Activated T-cell treated with anti-CD3 and anti-CD28 coated beads, Interleukin-2, amount 50 U/mL, for 48 hours (primary cell): ENCODE data around the gene ADCY2.

Experiments used
- DNase-seq, 2 experiments: peaks; one replicate each; pipeline ENCODE4 v3.0.0-alpha.2; 2020

The ADCY2 gene

DNA sequence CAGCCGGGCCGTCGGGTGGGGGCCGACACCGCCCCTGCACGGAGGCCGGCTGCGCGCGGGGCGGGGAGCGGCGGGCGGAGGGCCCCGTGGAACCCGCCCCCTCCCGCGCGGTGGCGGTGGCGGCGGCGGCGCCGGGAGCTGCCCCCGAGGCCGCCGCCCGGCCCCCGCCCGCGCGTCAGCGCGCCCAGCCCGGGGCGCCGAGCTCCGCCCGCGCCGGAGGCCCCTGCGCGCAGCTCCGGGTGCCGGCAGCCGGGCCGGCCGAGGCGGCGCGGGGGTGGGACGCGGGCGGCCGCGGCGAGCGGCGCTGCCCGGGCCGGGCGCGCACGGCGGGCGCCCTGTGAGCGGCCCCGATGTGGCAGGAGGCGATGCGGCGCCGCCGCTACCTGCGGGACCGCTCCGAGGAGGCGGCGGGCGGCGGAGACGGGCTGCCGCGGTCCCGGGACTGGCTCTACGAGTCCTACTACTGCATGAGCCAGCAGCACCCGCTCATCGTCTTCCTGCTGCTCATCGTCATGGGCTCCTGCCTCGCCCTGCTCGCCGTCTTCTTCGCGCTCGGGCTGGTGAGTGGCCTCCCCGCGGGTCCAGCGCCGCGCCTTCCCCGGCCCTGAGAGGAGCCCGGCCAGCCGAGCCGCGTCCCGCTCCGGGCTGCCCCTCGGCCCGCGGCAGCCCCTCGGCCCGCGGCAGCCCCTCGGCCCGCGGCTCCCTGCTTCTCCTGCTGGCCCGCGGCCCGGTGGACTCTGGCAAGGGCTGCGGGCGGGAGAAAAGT, at the start of gene ADCY2:
Gene ADCY2, plus strand, starts transcription at position 192 of the 766 bp plus-strand sequence. Its CDS starts 159 bp downstream, at position 351.
- no peak for DNase-seq

DNA sequence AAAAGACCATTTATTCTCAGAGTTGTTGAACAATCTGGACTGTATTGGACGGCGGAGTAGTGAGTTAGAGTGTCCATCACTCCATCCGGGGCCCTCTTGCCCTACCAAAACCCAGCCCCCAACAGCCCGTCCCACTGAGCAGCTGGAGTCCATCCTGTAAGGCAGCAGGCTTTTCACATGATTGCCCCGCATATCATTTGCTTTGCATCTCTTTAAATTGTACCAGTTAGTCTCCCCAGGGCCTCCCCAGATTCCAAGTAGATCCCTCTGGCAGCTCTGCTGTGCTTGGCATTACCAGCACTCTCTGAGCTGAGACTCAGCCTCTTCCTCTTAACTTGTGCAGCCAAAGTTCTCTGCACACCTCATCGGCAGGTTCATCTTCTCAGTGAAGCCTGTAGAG, 48.6 kb upstream of the ADCY2 start:
- DNase-seq = no peak

DNA sequence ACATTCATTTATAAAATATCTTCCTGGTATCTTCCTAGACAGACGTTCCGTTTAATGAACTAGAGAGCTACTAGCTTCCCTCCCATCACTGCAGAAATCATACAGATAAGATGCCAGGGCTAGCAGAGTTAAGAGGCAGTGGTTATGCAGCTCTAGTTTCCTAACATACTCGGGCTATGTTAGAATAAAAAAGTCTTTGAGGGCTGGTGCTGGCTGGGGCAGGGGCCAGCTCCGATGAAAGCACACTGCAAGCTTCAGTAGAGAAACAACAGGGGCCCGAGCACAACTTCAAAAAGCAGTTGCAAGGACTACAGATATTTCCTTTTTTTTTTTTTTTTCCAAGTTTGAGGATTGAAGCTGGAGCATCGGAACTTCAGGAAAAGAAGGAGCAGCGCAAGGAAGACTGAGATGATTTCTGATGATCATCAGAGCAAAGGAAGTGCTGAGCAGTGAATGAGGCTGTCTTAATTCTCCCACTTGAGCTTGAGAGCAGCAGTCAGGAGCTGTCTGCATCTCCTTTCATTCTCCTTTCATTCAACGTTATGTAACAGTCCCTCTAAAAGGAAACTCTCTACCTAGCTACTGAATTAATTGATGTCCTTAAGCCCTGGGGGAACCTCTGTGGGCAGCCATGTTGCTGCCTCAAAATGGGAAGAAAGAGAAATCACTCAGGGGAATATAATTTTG, 47.6 kb upstream of the ADCY2 start:
- DNase-seq = no peak

DNA sequence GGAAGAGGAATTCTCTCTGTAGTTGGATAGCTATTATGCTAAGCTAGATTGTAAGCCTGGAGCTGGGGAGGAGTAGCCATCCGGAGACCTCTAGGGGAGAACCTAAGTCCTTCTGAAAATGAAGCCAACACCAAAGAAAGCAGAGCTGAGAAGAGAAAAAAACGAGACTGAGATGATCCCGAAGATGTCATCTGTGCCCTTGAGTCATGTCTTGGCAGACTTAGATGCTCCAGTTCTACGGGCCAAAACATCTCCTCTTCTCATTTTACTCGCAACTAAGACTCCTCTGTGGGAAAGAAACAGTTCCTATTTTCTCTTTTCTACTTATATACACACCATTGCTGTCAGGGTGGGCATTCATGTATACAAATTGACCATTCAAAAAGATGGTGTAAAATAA, 34.3 kb upstream of the ADCY2 start:
- DNase-seq = no peak

DNA sequence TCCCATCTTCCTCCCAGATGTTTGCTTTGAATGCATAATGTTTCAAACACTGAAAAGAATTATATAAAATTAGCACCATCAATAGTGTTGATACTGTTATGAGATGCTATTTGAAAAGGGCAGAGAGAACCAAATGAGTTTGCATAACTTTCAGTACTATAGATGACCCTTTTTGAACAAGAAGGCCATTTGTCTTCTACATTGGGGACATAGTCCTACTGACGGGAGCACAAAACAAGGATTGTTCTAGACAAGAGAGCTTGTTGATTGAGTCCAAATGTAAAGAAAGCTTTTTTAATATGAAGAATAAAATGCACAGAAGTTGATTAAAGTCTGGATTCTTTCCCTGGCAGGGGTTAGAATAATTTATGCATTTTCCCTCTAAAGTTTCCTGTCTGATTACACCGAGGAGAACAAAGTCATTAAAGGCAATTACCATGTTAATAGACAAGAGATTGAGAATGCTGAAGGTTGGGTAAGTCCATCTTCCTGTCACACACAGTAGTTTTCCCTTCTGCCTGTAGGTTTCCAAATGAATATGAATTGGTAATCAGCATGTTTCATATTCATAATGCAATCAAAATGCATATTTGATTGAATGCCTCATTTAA, 32.8 kb upstream of the ADCY2 start:
- no peak for DNase-seq

DNA sequence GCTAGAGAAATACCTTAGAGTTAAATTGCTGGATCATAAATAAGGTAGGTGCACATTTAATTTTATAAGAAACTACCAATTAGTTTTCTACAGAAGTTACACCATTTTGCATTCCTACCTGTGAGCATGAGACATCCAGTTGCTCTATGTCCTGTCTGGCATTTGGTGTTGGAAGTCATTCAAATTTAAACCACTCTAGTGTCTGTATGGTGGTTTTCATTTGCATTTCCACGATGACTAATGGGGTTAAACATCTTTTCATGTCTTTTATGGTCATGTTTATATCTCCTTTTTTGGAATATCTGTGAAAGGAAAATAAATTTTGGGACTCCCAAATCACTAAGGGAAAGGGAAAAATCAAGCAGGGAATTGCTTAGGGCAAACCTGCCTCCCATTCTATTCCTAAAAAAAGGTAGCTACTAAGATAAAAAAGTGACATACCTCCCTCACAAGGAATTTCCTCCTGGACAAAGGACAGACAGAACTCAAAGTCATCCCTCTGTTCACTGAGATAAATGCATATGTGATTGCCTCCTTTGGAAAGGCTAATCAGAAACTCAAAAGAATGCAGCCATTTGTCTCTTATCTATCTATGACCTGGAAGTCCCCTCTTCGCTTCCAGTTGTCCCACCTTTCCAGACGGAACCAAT, 31.6 kb upstream of the ADCY2 start:
- no peak for DNase-seq

DNA sequence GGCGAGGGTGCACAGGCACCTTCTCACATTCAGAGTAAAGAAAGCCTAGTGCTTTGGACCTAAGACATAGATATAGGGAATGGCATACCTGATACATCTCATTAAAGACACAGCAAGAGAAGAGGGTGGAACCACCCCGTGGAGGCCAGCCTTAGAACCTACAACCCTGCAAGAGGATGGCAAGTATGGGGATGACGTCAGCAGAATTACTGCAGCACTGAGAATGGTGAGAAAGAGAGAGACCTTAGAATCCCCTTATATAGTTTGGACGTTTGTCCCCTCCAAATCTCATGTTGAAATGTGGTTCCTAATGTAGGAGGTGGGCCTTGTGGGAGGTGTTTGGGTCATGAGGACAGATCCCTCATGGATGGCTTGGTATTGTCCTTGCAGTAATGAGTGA, 28.2 kb upstream of the ADCY2 start:
- DNase-seq = no peak

DNA sequence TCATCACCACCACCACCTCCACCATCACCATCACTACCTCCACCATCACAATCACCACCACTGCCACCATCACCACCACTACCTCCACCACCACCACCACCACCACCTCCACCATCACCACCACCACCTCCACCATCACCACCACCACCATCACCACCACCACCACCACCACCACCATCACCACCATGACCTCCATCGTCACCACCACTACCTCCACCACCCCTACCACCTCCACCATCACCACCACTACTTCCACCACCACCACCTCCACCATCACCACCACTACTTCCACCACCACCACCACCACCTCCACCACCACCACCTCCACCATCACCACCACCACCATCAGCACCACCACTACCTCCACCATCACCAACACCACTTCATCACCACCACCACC, 23.5 kb upstream of the ADCY2 start:
- no peak for DNase-seq

DNA sequence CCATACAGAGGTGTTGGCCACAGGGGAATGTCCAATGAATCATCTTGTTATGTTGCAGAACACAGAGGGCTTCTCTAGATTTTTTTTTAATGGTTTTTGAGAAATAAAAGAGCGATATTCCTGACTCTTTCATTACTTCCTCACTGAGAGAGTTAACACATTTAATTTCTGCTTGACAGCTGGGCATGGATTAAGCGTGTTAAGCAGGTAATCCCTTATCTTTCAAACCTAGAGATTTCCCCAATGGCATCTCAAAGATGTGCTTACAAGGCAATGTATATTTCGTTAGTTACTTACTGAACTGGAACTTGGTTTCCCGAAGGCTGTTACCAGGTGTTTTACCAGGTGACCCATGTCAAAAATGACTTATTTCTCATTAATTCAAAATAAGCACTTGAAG, 21.8 kb upstream of the ADCY2 start:
- DNase-seq = no peak

DNA sequence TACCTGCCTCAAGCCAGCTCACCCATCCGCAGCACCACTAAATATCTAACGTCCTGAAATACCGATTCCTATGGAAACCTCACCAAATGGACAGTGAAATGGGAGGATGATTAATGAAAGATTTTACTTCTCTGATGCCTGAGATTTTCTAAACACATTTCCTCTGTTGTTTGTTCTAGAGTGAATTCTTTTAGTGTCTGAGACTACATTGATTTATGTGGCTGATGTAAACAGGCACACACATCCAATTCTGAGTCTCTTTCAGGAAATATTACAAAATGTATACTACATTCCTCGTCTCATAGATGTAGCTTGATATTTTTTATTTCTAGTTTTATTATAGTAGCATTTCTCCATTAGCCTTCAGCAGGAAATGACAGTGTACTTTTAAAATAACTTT, 20.5 kb upstream of the ADCY2 start:
- no peak for DNase-seq

DNA sequence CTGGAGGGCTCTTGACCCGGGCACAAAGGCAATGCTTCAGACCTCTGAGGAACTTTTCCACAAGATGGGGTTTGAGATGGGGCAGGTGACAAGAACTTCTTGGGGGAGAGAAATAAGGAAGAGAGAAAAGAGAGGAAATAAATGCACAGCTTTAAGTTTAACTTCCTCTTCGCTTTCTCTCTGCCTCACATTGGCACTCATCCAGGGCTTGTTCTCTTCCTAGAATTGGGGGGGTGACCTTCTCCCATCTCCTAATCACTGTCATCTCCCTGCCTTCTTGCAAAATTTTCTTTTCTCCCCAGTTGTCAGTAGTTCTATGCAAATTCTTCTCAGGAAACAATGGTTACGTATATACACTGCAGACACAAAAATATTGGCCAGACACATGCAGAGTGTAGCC, 19.1 kb upstream of the ADCY2 start:
- no peak for DNase-seq

DNA sequence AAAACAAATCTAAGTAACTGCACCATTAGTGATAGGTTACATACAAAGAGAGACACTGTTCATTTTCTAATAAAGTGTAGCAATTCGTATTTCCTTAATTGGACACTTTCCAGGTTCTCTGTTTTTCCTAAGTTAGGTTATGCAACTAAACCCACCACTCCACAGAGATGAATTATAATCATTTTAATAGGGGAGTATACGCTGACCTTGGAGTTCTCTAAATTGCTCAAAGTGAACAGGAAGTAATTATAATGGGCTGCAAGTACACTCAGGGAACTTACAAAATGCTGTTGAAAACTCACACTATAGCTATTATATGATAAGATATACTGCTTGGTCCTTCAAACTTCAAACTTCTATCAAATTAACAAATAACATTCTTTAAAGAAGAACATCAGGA, 18.2 kb upstream of the ADCY2 start:
- DNase-seq = no peak

DNA sequence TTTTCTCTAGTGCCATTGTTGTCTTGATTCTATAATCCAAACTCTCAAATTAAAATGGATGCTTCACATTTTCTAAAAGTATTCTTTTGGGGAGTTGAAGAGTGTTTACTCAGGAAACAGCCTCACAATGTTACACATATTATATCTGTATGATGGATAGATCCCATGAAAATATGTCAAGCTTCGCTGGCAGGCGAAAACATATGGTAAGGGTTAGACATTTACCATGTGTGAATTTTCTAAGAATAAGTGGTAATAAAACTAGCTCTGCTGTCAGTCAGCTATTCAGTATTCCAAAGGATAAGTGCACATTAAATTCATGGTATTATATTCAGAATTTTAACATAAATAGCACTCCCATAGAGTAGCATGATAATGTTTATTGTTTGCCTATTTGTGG, 13.3 kb upstream of the ADCY2 start:
- DNase-seq = no peak

DNA sequence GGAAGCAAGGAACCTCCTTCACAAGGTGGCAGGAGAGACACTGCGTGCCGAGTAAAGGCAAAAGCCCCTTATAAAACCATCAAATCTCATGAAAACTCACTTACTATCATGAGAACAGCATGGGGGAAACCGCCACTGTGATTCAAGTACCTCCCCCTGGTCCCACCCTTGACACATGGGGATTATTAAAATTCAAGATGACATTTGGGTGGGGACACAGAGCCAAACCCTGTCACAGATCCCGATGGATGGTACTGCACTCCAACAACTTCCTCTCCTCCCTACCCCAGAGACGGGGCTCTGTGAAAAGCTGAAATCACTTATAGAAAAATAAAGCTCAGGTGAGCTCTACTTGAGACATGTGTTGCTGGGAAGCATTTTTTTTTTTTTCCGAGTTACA, 10.3 kb upstream of the ADCY2 start:
- no peak for DNase-seq

DNA sequence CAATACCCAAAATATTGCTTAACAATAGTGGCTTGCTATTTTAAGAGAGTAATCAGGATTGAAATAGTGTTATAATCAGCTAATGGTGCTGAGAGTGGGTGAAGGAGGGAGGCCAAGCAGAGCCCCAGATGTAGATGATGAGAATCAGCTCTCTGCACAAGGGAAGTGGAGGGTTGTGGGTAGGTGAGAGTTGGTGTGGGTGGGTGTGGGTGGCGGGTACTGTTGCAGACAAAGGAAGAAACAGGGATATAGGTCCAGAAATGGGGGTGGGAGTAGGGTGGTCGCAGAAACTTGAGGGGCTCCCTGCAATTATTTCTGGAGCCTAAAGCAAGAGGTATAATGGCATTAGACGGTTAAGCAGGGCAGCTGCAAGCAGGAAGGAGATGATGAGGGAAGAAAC, 7.4 kb upstream of the ADCY2 start:
- no peak for DNase-seq

DNA sequence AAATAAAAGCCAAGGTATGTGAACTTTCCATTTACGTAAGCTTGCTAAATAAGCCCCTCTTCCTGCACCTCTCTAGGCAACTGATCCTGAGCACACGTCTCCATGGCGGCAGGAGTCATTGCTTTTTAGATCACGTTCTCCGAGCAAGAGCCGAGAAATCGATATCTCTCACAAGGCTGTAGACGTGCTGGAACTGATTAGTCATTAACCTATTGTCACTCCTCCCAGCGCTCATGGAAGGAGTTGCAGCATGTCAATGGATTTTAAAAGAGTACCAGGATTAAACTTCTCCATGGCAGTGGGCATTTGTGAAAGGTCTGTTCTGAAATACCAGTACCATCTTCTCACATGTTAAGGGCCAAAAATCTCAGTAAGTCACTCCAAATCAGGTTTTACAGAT, 4.7 kb upstream of the ADCY2 start:
- no peak for DNase-seq

DNA sequence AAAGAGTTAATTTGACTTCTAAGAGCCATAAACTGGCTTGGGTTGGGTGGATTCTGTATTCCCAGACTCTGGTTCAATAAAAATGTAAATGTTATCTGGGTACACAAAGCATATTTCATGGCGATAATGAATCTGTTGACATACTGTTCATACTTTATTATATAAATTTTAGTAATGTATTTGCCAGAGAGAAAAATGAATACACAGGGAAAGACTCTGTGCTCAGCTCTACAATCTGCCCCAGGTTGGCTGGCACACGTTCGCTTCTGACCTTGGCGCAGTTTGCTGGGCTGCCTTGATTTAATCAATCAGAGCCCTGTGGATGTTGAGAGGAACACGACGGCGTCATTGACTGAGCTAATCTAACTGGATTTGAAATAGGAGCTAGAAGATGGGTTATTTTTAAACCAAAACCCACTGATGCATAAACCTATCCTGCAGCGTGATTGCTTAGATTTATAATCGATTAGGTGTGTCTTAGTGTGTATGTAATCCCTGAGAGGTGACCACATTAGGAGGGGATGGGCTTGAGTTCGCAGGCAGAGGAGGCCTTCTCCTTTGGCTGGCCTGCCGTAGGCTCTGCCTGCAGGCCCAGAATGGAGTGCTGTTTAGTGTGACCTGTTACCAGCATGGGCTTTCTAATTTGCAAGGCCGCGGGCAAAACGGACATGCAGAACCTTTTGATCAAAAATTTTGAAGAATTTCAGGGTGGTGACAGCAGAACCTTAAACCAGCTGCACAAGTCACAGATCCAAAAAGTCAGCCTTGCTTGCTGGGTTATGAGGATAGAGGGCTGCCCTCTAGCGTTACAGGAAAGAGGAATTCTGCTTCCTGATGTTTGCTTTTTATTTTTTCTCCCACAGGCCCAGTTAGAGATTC, 3.9 kb upstream of the ADCY2 start:
- no peak for DNase-seq

DNA sequence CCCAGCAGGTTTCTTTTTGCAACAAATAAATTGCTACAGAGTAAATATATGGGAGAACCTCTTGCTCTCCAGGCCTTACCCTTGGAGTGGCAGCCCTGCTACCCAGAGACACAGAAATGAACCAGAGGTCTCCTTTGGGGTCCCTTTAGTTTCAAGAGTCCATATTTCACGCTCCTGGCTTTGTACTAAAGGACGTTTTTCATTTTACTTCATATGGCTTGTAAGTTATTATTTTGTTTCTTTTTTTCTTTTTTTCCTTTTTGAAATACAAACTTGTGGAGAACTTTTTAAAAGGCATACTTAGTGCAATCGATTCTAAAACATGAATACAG, 3.3 kb upstream of the ADCY2 start:
- no peak for DNase-seq

DNA sequence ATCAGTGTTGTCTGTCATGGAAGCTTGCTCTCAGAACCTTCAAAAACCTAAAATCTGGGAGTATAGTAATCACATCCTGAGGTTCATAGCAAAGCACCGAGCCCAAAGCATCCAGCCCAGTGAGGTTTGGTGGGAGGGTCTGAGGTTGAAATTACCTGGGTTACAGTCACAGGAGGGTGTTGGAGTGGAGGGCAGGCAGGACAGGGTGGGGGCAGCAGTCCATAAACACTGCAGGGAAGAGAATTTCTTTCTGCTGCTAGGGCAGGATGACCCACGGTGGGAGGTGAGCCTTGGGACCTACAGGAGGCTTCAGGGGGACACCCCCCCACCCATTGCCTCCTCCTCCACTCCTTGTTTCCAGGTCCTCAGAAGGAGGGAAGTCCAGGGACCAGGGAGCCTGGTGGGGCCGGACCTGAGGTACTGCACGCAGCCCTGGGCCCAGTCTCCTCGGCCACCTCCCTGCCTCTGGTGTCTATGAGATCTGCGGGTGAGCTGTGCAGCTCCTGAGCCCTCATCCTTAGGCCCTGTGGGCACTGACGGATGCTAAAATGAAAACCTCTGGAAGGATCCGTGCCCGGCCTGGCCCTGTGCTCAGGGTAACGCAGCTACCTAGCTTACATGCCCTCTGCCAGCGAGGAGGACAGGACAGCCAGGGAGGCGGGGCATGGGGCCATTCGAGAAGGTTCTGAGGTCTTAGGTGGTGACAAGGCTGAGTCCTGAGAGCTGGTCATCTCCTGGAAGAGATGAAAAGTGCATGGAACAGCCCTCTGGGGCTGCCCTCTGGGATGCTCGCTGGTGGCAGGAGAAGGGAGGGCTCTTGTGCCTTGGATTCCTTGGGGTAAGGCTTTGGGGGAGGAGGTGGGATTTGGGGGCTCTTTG, 1.8 kb upstream of the ADCY2 start:
- DNase-seq = no peak

DNA sequence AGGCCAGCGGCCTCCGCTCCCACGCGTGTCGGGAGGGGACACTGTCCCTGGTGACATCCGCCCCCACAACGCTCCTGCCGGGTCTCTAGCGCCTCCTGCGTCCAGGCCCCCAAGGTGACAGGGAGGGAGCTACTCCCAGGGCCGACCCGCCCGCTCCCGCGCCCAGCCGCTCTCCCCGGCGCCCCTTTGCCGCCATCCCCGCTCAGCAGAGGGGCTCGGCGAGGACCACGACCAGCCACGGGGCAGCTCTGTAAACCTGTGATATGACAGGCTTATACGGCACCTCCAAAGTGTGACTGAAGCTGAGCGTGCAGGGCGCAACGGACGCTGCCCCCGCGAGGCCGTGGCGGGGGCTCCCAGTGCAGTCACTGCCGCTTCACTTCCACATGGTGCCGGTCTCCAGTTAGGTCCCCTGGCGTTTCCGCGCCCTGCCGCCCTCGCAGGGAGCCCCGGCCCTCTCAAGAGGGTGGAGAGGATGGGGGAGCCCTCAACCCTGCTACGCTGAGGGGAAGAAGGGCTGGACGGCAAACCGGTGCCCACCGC, 978 bp upstream of the ADCY2 start:
- DNase-seq = no peak

DNA sequence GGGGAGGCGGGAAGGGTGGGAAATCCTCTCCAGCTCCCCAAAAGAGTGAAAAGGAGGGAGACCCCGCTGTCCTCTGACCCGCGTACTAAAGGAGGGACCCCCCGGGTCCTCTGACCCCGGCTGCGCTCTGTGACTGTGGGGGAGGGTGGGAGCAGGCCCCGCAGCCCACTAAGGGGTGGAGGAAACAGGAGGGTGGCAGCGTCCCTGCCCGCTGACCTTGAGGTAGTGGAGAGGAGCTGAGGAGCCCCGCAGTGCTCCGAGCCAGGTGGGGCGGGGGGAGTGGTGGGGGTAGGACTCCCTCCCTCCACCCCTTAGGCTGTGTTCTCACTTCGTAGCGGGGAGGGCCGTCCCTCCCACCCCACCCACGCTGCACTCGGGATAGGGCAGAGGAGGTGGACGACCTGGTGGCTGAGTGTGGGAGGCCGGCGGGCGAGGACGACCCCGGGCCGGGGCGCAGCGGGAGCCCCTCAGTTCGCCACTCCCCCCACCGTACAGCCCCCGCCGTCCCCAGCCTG, 449 bp upstream of the ADCY2 start:
- DNase-seq = no peak
